K562 (cell line): ENCODE data around the gene MED13L. TPM values are rescaled to one million over a fixed set of nuclear protein-coding genes. Genes with fewer than 3 reads are reported as not detected.

Experiments used
- ATAC-seq: fragments of 200-7000 bp; cut with Tn5 transposase; 3 replicates; pipeline ENCODE4 v1.9.1; 2020; ENCODE audit warnings: moderate library complexity
- BruUV-seq: library from RNA; stranded (reverse); fragments of 400-500 nt; replicated peaks from 2 replicates; lab custom pipeline; 2021; lab: Mats Ljungman, UMichigan
- CTCF ChIA-PET: fragments of 300-600 bp; formaldehyde crosslinking; extraction: SDS; loops from one replicate; lab custom pipeline; 2021; ENCODE audit warnings: low intra/inter-chr PET ratio; lab: Yijun Ruan, JAX
- POLR2A ChIA-PET: fragments of 300-600, 350-650 bp; sonication (Branson Sonifier 250); formaldehyde crosslinking; extraction: SDS; loops from one replicate; lab custom pipeline; 2021; ENCODE audit warnings: antibody characterized with exemption, inconsistent platforms; lab: Yijun Ruan, JAX
- DNase-seq, 4 experiments: peaks; one replicate each; pipeline versions ENCODE4 v3.0.0 to v3.0.0-alpha.2; 2011 to 2018; ENCODE audit warnings: low spot score in 3 of 4, mixed read lengths in 3 of 4; ENCODE audit errors: extremely low read depth in 1 of 4
- FAIRE-seq: peaks from 2 replicates; lab custom pipeline; 2011; peaks lifted over from hg19 to GRCh38; lab: Jason Lieb, UNC
- H2AFZ ChIP-seq: 2 replicates; pipeline ENCODE4 v1.6.0; 2011; ENCODE audit warnings: low read depth, low read length, control low read depth, inconsistent platforms
- H3K27ac ChIP-seq: fragments of 200-600 bp; 3 replicates; pipeline ENCODE4 v1.8.0; 2011; ENCODE audit warnings: low read depth, mild to moderate bottlenecking, control low read depth, inconsistent platforms, low read length, moderate library complexity, mixed read lengths; ENCODE audit errors: extremely low read depth
- H3K27me3 ChIP-seq, 2 experiments: fragments of 300-600 bp in 1 of 2; 2 replicates in 1 of 2; 3 replicates in 1 of 2; pipeline versions ENCODE4 v1.6.0 to v1.8.0; 2011; ENCODE audit warnings: inconsistent platforms in 2 of 2, low read length in 2 of 2, mild to moderate bottlenecking in 1 of 2, mixed read lengths in 1 of 2, moderate library complexity in 1 of 2; ENCODE audit not compliant: control insufficient read depth in 2 of 2, insufficient read depth in 2 of 2
- H3K36me3 ChIP-seq: fragments of 300-600 bp; 3 replicates; pipeline ENCODE4 v1.8.0; 2011; ENCODE audit warnings: mild to moderate bottlenecking, low read length, inconsistent platforms; ENCODE audit not compliant: control insufficient read depth, insufficient read depth
- H3K4me1 ChIP-seq, 2 experiments: fragments of 200-600 bp in 1 of 2; replicated peaks in 1 of 2; 2 replicates in 1 of 2; 3 replicates in 1 of 2; pipeline versions ENCODE4 v1.5.1 to v1.8.0; 2011; ENCODE audit warnings: inconsistent platforms in 2 of 2, low read length in 2 of 2, mild to moderate bottlenecking in 1 of 2, mixed read lengths in 1 of 2, moderate library complexity in 1 of 2; ENCODE audit not compliant: control insufficient read depth in 2 of 2, insufficient read depth in 2 of 2
- H3K4me2 ChIP-seq: 2 replicates; pipeline ENCODE4 v1.6.1; 2011; ENCODE audit warnings: low read length, control low read depth, inconsistent platforms, mixed read lengths; ENCODE audit not compliant: insufficient read depth
- H3K4me3 ChIP-seq: fragments of 200-600 bp; sonication (generic), shearing (Covaris generic); 2 replicates; pipeline ENCODE4 v1.5.1; 2016; ENCODE audit warnings: control low read depth, inconsistent platforms
- H3K79me2 ChIP-seq: fragments of 200-600 bp; 3 replicates; pipeline ENCODE4 v1.8.0; 2011; ENCODE audit warnings: low read length, inconsistent platforms; ENCODE audit not compliant: control insufficient read depth, insufficient read depth
- H3K9ac ChIP-seq, 2 experiments: 2 replicates each; pipeline versions ENCODE4 v1.6.0 to v1.6.1; 2011; ENCODE audit warnings: low read depth in 2 of 2, low read length in 2 of 2, control low read depth in 1 of 2, inconsistent platforms in 1 of 2, mild to moderate bottlenecking in 1 of 2, mixed read lengths in 1 of 2; ENCODE audit not compliant: insufficient read depth in 1 of 2
- H3K9me1 ChIP-seq: one replicate; pipeline ENCODE4 v1.6.0; 2011; ENCODE audit warnings: inconsistent platforms, mild to moderate bottlenecking, low read length, moderate library complexity; ENCODE audit not compliant: control insufficient read depth, insufficient read depth
- H3K9me3 ChIP-seq: replicated peaks from 2 replicates; pipeline ENCODE4 v1.5.1; 2011; ENCODE audit warnings: low read depth, low read length, inconsistent platforms; ENCODE audit not compliant: control insufficient read depth, insufficient read depth
- H4K20me1 ChIP-seq: replicated peaks from 2 replicates; pipeline ENCODE4 v1.6.1; 2011; ENCODE audit warnings: low read length, inconsistent platforms, mixed read lengths; ENCODE audit not compliant: control insufficient read depth, insufficient read depth
- FOXJ2 ChIP-seq: fragments of 200-800 bp; sonication (Bioruptor generic); IDR thresholded peaks from 2 replicates; pipeline ENCODE4 v1.6.1; 2016; ENCODE audit warnings: missing genetic modification characterization, missing compliant biosample characterization
- MCM2 ChIP-seq: fragments of 450-650 bp; IDR thresholded peaks from 2 replicates; pipeline ENCODE4 v1.6.1; 2017; ENCODE audit warnings: low read depth, mild to moderate bottlenecking
- SIN3B ChIP-seq: fragments of 450-650 bp; IDR thresholded peaks from 2 replicates; pipeline ENCODE4 v1.6.1; 2017; ENCODE audit warnings: low read depth, mild to moderate bottlenecking, moderate library complexity
- SMAD3 ChIP-seq: fragments of 450-650 bp; formaldehyde crosslinking; conservative IDR thresholded peaks from 2 replicates; pipeline ENCODE4 v1.4.0; 2020; ENCODE audit warnings: mild to moderate bottlenecking
- SMARCA5 ChIP-seq: fragments of 450-650 bp; IDR thresholded peaks from 2 replicates; pipeline ENCODE4 v1.6.1; 2016
- SMC3 ChIP-seq: conservative IDR thresholded peaks from 2 replicates; pipeline ENCODE4 v1.6.1; 2011; ENCODE audit warnings: low read depth, low read length, improper control_type of control experiment; ENCODE audit not compliant: insufficient read depth
- ZBED1 ChIP-seq: IDR thresholded peaks from 2 replicates; pipeline ENCODE4 v1.6.1; 2014
- ZNF121 ChIP-seq: sonication (generic); formaldehyde crosslinking; conservative IDR thresholded peaks from 2 replicates; pipeline ENCODE4 v1.8.0; 2022; ENCODE audit warnings: missing genetic modification reagents
- ZNF75A ChIP-seq: fragments of 450-650 bp; formaldehyde crosslinking; IDR thresholded peaks from 2 replicates; pipeline ENCODE4 v1.4.0; 2020; ENCODE audit warnings: mild to moderate bottlenecking
- ZNF780A ChIP-seq: fragments of 250-450 bp; sonication (Bioruptor Pico); IDR thresholded peaks from 2 replicates; pipeline ENCODE4 v1.5.0; 2021; ENCODE audit warnings: mild to moderate bottlenecking
- WGBS: fragments of 100-300 bp; shearing (Covaris generic); methylation state at CpG from one replicate; pipeline ENCODE4 v1.1.6; 2016; ENCODE audit warnings: low coverage, mixed read lengths; ENCODE audit not compliant: insufficient coverage; ENCODE audit errors: missing lambda C conversion rate; 5-methylcytosine and 5-hydroxymethylcytosine counted together
- in situ Hi-C: fragments of 300-500 bp; cut with MboI; formaldehyde crosslinking; loops from 4 replicates; pipeline ENCODE4 v1.15.0; 2018; ENCODE audit warnings: inconsistent platforms, mixed read lengths
- intact Hi-C: fragments of 100-400 bp; cut with micrococcal nuclease; formaldehyde crosslinking; loops from 2 replicates; pipeline ENCODE4 v1.14.2; 2022
- polyA plus RNA-seq, 8 experiments: library from polyadenylated mRNA; depleted of rRNA in 4 of 8; stranded (reverse) in 5 of 8; unstranded in 3 of 8; fragments of >200 nt; fragmentation: Nextera tagmentation in 2 of 8; fragmentation: Illumina TruSeq in 1 of 8; extraction: Ambion mirVana in 2 of 8; extraction: Trizol in 1 of 8; gene quantifications; 2 replicates each; pipeline versions ENCODE4 v1.2.1 to v1.2.3, GENCODE V29; 2011 to 2014; ENCODE audit warnings: inconsistent platforms in 1 of 8, missing spikeins in 1 of 8
- total RNA-seq, 7 experiments: library from RNA; depleted of rRNA in 6 of 7; stranded (reverse); fragments of >200 nt in 6 of 7; fragmentation: Illumina TruSeq in 2 of 7; extraction: Trizol in 2 of 7; gene quantifications; 2 replicates each; pipeline versions ENCODE4 v1.2.1 to v1.2.3, GENCODE V29; 2011 to 2021; ENCODE audit warnings: low replicate concordance in 1 of 7
- TF ChIP-seq, protein P1 (sequence below): sonication (generic); formaldehyde crosslinking; IDR thresholded peaks from 2 replicates; pipeline ENCODE4 v1.8.0; 2022; ENCODE audit warnings: missing genetic modification reagents, mild to moderate bottlenecking, moderate library complexity, borderline replicate concordance
- TF ChIP-seq, protein P2 (sequence below): IDR thresholded peaks from 2 replicates; pipeline ENCODE4 v1.6.1; 2011; ENCODE audit warnings: borderline replicate concordance, low read depth, mild to moderate bottlenecking, moderate library complexity, low read length; ENCODE audit not compliant: insufficient read depth, poor library complexity, severe bottlenecking
- TF ChIP-seq, protein P3 (sequence below): fragments of 250-450 bp; sonication (Bioruptor Pico); IDR thresholded peaks from 2 replicates; pipeline ENCODE4 v1.5.0; 2020; ENCODE audit warnings: mild to moderate bottlenecking

MED13L gene
- total and polyA plus RNA-seq, 9 of the 15 experiments (the other 6 are each of a cell fraction or from before 2014, with no cell fraction given), result 13.4 to 90.3 (median 36.9) TPM

DNA sequence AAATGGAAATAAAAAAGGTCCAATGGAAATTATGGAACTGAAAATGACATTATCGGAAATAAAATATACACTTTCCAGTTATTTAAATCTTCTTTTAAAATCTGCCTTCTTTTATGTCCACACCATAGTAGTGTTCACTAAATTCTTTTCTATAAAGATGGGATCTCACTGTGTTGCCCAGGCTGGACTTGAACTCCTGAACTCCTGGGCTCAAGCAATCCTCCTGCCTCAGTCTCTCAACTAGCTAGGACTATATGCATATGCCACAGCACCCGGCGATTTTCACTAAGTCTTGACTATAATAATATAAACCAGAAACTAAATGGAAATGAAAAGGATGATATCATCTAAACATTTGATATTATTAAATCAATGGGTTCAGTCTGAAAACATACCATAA is 188.4 kb downstream of the MED13L start:
- Histone ChIP-seq H3K79me2 (peaks cover 82% of the 10 kb centered on the region), H4K20me1 (0 out of 2 replicates have a peak, but pooled peaks cover 3% of the 10 kb centered on the region), H3K4me1 (peaks cover 0 to 3% of the 10 kb centered on the region in 2 experiments; a peak in 2 of 5 replicates), H3K9me3 (no peaks in the 10 kb centered on the region), H3K9ac (no peak overlapping the region), H3K9me1 (no peaks in the 10 kb centered on the region), H2AFZ (no peak overlapping the region), H3K4me2 (no peak overlapping the region), H3K4me3 (no peak overlapping the region), H3K36me3 (peaks cover 15% of the 10 kb centered on the region; the same call in 2 of the 3 replicates), H3K27me3 (no peaks in the 10 kb centered on the region), H3K27ac (no peak overlapping the region)
- ChIA-PET POLR2A (no interaction called here), CTCF (no interaction called here)
- 93% methylated on average over 3 of the region's 3 CpGs for WGBS
- FAIRE-seq (no peak), ATAC-seq (no peak), DNase-seq (no peak)
- BruUV-seq, result no TSS peak
- in situ Hi-C loops, result no loop called here
- intact Hi-C loops, result no loop called here
- TF ChIP-seq ZNF121 (CRISPR knock-in tag) (peak; percentile 65), ZBED1 (no peak), FOXJ2 (tag) (no peak), SIN3B (no peak)
- TF ChIP-seq, protein P1, sequence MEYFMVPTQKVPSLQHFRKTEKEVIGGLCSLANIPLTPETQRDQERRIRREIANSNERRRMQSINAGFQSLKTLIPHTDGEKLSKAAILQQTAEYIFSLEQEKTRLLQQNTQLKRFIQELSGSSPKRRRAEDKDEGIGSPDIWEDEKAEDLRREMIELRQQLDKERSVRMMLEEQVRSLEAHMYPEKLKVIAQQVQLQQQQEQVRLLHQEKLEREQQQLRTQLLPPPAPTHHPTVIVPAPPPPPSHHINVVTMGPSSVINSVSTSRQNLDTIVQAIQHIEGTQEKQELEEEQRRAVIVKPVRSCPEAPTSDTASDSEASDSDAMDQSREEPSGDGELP (CRISPR knock-in tag), result no peak

DNA sequence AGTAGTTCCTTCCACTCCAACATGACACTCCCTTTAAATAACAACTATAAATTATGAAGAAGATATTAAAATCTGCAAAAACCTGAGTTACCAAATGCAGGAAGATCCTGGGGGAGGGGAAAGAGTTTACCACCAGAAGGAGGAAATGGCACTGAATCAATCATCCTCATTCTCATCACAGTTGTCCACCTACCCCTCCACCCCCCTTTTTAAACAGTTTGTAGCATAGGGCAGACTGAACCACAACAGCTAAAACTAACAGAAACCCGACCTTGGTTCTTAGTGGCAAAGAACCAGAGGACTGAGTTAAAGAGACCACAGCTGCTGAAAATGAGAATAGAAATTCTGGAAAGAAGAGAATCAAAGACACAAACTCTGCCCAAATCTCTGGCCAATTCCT is 189.5 kb downstream of the MED13L start:
- ATAC-seq (no peak), DNase-seq (no peak), FAIRE-seq (no peak)
- no peak overlapping the region for H3K4me2 ChIP-seq
- H3K9ac ChIP-seq, result no peak overlapping the region; a peak in 1 of 4 replicates
- H3K27ac ChIP-seq, result no peak overlapping the region
- no peak overlapping the region for H2AFZ ChIP-seq
- peaks cover 19% of the 10 kb centered on the region; the same call in 2 of the 3 replicates for H3K36me3 ChIP-seq
- no peak overlapping the region for H3K4me3 ChIP-seq
- peaks cover 0 to 3% of the 10 kb centered on the region in 2 experiments; a peak in 2 of 5 replicates for H3K4me1 ChIP-seq
- CTCF ChIA-PET, result no interaction called here
- H3K9me3 ChIP-seq, result no peaks in the 10 kb centered on the region
- intact Hi-C loops, result no loop called here
- no TSS peak for BruUV-seq
- POLR2A ChIA-PET, result no interaction called here
- no peaks in the 10 kb centered on the region for H3K9me1 ChIP-seq
- in situ Hi-C loops, result no loop called here
- 0 out of 2 replicates have a peak, but pooled peaks cover 3% of the 10 kb centered on the region for H4K20me1 ChIP-seq
- H3K79me2 ChIP-seq, result peaks cover 75% of the 10 kb centered on the region
- WGBS, result 13% methylated on average over 1 of the region's 1 CpG
- no peaks in the 10 kb centered on the region for H3K27me3 ChIP-seq
- TF ChIP-seq, protein P2, sequence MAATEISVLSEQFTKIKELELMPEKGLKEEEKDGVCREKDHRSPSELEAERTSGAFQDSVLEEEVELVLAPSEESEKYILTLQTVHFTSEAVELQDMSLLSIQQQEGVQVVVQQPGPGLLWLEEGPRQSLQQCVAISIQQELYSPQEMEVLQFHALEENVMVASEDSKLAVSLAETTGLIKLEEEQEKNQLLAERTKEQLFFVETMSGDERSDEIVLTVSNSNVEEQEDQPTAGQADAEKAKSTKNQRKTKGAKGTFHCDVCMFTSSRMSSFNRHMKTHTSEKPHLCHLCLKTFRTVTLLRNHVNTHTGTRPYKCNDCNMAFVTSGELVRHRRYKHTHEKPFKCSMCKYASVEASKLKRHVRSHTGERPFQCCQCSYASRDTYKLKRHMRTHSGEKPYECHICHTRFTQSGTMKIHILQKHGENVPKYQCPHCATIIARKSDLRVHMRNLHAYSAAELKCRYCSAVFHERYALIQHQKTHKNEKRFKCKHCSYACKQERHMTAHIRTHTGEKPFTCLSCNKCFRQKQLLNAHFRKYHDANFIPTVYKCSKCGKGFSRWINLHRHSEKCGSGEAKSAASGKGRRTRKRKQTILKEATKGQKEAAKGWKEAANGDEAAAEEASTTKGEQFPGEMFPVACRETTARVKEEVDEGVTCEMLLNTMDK, result no peak
- TF ChIP-seq SMARCA5 (no peak), ZNF75A (CRISPR knock-in tag) (no peak), ZNF780A (CRISPR knock-in tag) (no peak), MCM2 (no peak), SMC3 (no peak), SMAD3 (no peak)
- TF ChIP-seq, protein P3, sequence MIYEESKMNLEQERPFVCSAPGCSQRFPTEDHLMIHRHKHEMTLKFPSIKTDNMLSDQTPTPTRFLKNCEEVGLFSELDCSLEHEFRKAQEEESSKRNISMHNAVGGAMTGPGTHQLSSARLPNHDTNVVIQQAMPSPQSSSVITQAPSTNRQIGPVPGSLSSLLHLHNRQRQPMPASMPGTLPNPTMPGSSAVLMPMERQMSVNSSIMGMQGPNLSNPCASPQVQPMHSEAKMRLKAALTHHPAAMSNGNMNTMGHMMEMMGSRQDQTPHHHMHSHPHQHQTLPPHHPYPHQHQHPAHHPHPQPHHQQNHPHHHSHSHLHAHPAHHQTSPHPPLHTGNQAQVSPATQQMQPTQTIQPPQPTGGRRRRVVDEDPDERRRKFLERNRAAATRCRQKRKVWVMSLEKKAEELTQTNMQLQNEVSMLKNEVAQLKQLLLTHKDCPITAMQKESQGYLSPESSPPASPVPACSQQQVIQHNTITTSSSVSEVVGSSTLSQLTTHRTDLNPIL (CRISPR knock-in tag), result no peak
